OCI-LY1 (cell line): ENCODE measurements around the gene TTBK1.

ENCODE experiments used
- H2AFZ ChIP-seq: fragments of 200-600 bp; sonication (generic), shearing (Covaris generic); 2 replicates; pipeline ENCODE4 v1.6.0; 2014; ENCODE audit warnings: antibody characterized with exemption, mild to moderate bottlenecking, low read length
- H3F3A ChIP-seq: fragments of 200-600 bp; sonication (generic), shearing (Covaris generic); 2 replicates; pipeline ENCODE4 v1.6.0; 2014; ENCODE audit warnings: mild to moderate bottlenecking, antibody characterized with exemption, low read length, moderate library complexity; ENCODE audit not compliant: insufficient read depth
- H3K27ac ChIP-seq: fragments of 200-600 bp; sonication (generic); 2 replicates; pipeline ENCODE4 v1.5.1; 2014; ENCODE audit warnings: low read length, mixed run types, mild to moderate bottlenecking, low read depth; ENCODE audit not compliant: poor library complexity, severe bottlenecking
- H3K27me3 ChIP-seq: fragments of 200-600 bp; sonication (generic); 2 replicates; pipeline ENCODE4 v1.6.0; 2014; ENCODE audit warnings: antibody characterized with exemption, mild to moderate bottlenecking, low read length, moderate library complexity; ENCODE audit not compliant: insufficient read depth
- H3K36me3 ChIP-seq: fragments of 200-600 bp; sonication (generic); 2 replicates; pipeline ENCODE4 v1.6.1; 2014; ENCODE audit warnings: mild to moderate bottlenecking, antibody characterized with exemption, low read length, moderate library complexity, mixed read lengths; ENCODE audit not compliant: insufficient read depth
- H3K4me1 ChIP-seq: fragments of 200-600 bp; sonication (generic); 2 replicates; pipeline ENCODE4 v1.5.1; 2014; ENCODE audit warnings: mild to moderate bottlenecking, low read length, moderate library complexity; ENCODE audit not compliant: insufficient read depth, severe bottlenecking
- H3K4me2 ChIP-seq: fragments of 200-600 bp; sonication (generic), shearing (Covaris generic); 2 replicates; pipeline ENCODE4 v1.6.1; 2014; ENCODE audit warnings: low read length
- H3K4me3 ChIP-seq: fragments of 200-600 bp; sonication (generic); 2 replicates; pipeline ENCODE4 v1.5.1; 2014; ENCODE audit warnings: low read length, low read depth, mild to moderate bottlenecking, mixed read lengths; ENCODE audit not compliant: poor library complexity, severe bottlenecking
- H3K79me2 ChIP-seq: fragments of 200-600 bp; shearing (Covaris generic); 2 replicates; pipeline ENCODE4 v1.6.1; 2016; ENCODE audit warnings: mixed run types, low read length, mixed read lengths; ENCODE audit not compliant: insufficient read depth
- H3K9ac ChIP-seq: fragments of 200-600 bp; sonication (generic), shearing (Covaris generic); 2 replicates; pipeline ENCODE4 v1.6.1; 2014; ENCODE audit warnings: mild to moderate bottlenecking, low read length, mixed read lengths
- H3K9me2 ChIP-seq: fragments of 200-600 bp; sonication (generic), shearing (Covaris generic); 2 replicates; pipeline ENCODE4 v1.6.1; 2014; ENCODE audit warnings: low read depth, mild to moderate bottlenecking, low read length, mixed read lengths
- H3K9me3 ChIP-seq: fragments of 200-600 bp; shearing (Covaris generic); 2 replicates; pipeline ENCODE4 v1.6.1; 2014; ENCODE audit warnings: low read length, mixed read lengths
- H4K20me1 ChIP-seq: fragments of 200-600 bp; sonication (generic), shearing (Covaris generic); 2 replicates; pipeline ENCODE4 v1.6.0; 2016; ENCODE audit warnings: mild to moderate bottlenecking, low read length; ENCODE audit not compliant: insufficient read depth
- EZH2 ChIP-seq: fragments of 200-600 bp; sonication (generic), shearing (Covaris generic); IDR thresholded peaks from 2 replicates; pipeline ENCODE4 v1.8.0; 2017; ENCODE audit warnings: borderline replicate concordance, mixed run types, mild to moderate bottlenecking, antibody characterized with exemption, low read length, moderate library complexity, mixed read lengths
- TF ChIP-seq, protein P1 (sequence below): fragments of 200-600 bp; sonication (generic), shearing (Covaris generic); IDR thresholded peaks from 2 replicates; pipeline ENCODE4 v1.5.1; 2017; ENCODE audit warnings: mild to moderate bottlenecking, antibody characterized with exemption, low read length, moderate library complexity, mixed read lengths

The TTBK1 gene

DNA sequence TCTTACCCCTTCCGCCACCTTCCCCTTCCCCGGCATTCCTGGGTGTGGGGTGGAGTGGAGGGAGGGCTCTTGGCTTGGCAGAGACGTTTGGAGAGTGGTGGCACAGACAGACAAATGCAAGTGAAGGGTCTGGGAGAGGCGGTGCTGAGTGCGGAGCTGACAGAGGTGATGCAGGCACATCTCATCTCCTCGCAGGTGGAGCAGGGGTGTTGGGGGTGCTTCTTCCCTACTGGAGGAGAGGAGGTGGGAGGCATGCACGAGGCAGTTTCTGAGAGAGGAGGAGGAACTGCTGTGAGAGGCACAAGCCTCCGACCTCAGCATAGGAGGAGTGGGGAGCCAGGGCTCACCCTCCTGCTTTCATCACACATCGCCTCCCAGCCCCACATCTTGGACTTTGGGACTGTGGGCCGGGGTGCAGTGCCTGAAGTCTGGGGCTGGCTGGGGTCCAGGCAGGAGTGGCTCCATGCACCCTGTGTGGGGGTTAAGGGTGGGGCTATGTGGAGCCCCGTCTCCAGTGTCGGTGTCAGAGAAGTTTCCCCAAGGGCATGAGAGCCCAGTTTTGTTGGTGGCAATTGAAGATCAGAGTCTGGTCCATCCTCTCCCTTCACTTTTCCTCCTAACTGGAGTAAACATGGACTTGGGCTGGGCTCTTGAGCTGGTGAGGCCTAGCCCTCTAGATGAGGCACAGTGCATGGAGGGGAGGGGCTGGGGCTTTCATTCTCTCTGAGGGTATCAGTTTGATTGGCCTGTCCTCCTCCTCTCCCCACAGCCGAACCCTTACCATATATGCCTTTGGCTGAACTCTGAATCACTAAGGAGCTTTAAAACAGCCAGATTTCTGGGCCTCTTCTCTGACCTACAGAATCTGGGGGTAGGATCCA lies 34.6 kb downstream of the TTBK1 start:
- Histone ChIP-seq H3K27me3 (peaks cover 10% of the 10 kb centered on the region; the same call in 1 of the 2 replicates), H3K4me1 (no peaks in the 10 kb centered on the region), H3K27ac (no peak overlapping the region), H3K9me3 (no peaks in the 10 kb centered on the region), H3K79me2 (no peaks in the 10 kb centered on the region), H3K36me3 (no peaks in the 10 kb centered on the region), H3K4me2 (no peak overlapping the region), H3K9me2 (no peaks in the 10 kb centered on the region), H4K20me1 (no peaks in the 10 kb centered on the region), H3K9ac (no peak overlapping the region), H3K4me3 (no peak overlapping the region), H2AFZ (no peak overlapping the region), H3F3A (no peaks in the 10 kb centered on the region)
- TF ChIP-seq EZH2: no peak
- TF ChIP-seq, protein P1, sequence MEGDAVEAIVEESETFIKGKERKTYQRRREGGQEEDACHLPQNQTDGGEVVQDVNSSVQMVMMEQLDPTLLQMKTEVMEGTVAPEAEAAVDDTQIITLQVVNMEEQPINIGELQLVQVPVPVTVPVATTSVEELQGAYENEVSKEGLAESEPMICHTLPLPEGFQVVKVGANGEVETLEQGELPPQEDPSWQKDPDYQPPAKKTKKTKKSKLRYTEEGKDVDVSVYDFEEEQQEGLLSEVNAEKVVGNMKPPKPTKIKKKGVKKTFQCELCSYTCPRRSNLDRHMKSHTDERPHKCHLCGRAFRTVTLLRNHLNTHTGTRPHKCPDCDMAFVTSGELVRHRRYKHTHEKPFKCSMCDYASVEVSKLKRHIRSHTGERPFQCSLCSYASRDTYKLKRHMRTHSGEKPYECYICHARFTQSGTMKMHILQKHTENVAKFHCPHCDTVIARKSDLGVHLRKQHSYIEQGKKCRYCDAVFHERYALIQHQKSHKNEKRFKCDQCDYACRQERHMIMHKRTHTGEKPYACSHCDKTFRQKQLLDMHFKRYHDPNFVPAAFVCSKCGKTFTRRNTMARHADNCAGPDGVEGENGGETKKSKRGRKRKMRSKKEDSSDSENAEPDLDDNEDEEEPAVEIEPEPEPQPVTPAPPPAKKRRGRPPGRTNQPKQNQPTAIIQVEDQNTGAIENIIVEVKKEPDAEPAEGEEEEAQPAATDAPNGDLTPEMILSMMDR: no peak

DNA sequence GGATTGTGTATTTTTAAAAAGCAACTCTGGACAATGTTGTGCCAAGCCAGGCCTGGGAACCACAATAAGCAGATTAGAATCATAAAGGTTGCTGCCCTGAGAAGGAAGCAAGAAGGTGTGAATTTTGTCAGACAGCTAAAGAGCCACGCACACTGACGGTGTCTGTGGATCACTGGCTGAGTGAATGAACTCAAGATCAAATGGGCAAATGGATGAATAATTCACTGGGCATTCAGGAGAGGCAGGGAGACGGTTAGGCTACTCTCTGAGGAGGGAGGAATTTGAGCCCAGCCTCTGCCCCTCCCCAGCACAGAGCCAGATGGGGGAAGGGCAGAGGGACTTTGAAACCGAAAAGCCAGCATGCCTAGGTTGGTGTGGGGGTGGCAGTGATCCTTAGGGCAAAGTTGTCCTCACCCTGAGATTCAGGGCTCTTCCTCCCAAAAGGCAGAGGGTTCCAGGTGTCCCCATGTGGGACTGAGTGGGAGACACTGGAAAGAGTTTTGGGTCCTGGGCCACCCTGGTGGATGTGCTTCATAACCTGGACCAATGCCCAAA lies 35.3 kb downstream of the TTBK1 start:
- TF ChIP-seq, protein P1: no peak
- TF ChIP-seq EZH2: no peak
- H3K4me1 ChIP-seq: no peaks in the 10 kb centered on the region
- no peak overlapping the region for H3K4me2 ChIP-seq
- H3K4me3 ChIP-seq: no peak overlapping the region
- no peaks in the 10 kb centered on the region for H3K36me3 ChIP-seq
- H3K9me3 ChIP-seq: no peaks in the 10 kb centered on the region
- H3K9ac ChIP-seq: no peak overlapping the region
- H3K79me2 ChIP-seq: no peaks in the 10 kb centered on the region
- H3F3A ChIP-seq: no peaks in the 10 kb centered on the region
- peaks cover 10% of the 10 kb centered on the region; the same call in 1 of the 2 replicates for H3K27me3 ChIP-seq
- H3K9me2 ChIP-seq: no peaks in the 10 kb centered on the region
- no peaks in the 10 kb centered on the region for H4K20me1 ChIP-seq
- H2AFZ ChIP-seq: no peak overlapping the region
- no peak overlapping the region for H3K27ac ChIP-seq

DNA sequence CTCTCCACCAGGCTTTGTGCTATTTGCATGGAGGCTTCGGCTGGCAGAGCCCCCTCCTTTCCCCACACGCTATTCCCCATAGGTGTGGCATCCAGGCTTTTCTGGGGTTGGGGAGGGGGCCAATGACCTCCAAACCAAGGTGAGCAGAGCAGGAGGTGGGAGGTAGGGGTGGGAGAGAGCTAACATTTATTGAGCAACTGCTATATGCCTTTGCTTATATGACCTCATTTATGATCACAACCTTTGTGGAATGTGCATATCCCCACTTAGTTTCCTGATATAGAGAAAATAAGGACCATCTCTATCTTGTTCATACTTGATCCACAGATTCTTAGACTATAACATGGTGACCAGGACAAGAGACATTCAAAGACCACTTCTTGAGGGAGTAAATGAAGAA lies 37.0 kb downstream of the TTBK1 start:
- H3K4me2 ChIP-seq: no peak overlapping the region
- no peaks in the 10 kb centered on the region for H3K9me3 ChIP-seq
- H2AFZ ChIP-seq: no peak overlapping the region
- no peaks in the 10 kb centered on the region for H3F3A ChIP-seq
- H3K79me2 ChIP-seq: no peaks in the 10 kb centered on the region
- H3K9ac ChIP-seq: no peak overlapping the region
- TF ChIP-seq, protein P1: no peak
- TF ChIP-seq EZH2: no peak
- no peaks in the 10 kb centered on the region for H3K36me3 ChIP-seq
- no peak overlapping the region for H3K4me3 ChIP-seq
- no peak overlapping the region for H3K27ac ChIP-seq
- H3K27me3 ChIP-seq: peaks cover 10% of the 10 kb centered on the region; the same call in 1 of the 2 replicates
- no peaks in the 10 kb centered on the region for H4K20me1 ChIP-seq
- H3K9me2 ChIP-seq: no peaks in the 10 kb centered on the region
- no peaks in the 10 kb centered on the region for H3K4me1 ChIP-seq
